Measurements from ENCODE around the gene ZBTB44.

ZBTB44 gene

DNA sequence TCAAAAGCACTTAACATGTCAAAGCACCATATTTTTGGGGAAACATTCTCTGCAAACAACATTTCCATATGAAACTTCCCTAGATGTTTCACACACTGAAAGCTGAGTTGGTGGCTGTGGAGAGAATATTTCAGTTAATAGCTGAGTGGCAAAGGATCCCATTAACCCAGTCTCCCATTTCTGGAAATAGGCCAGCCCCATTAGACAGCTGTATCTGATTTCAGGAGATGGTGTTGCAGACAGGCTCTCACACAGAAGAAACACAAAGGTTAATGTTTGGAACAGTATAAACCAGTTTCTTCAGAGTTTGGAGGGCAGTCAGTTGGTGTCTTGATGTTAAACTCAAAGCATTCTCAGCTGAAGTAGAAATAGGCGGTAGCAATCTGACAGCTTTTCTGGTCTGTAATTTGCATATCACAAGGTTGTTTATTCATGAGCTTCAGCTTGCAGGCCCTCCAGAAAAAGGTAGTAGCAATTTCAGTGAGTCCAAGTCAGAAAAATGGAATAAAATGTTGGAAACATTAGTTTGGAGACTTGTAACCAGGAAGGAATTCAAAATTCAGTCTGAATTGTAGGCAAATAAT is 15.5 kb upstream of the ZBTB44 start:
- FAIRE-seq (no peak), DNase-seq (ENCODE audit: insufficient read length, low spot score) (no peak)
- TF ChIP-seq PAX5 (IDR thresholded peaks at IDR 0.05; ENCODE audit: insufficient read depth, low read length, severe bottlenecking) (no peak), POLR2AphosphoS5 (IDR thresholded peaks at IDR 0.05; ENCODE audit: low read depth, low read length) (no peak), POU2F2 (IDR thresholded peaks at IDR 0.05; ENCODE audit: low read depth, low read length) (no peak), SPI1 (IDR thresholded peaks at IDR 0.05; ENCODE audit: low read depth, low read length) (no peak), TAF1 (IDR thresholded peaks at IDR 0.05; ENCODE audit: low read depth, low read length) (no peak), POLR2A (IDR thresholded peaks at IDR 0.05; ENCODE audit: low read depth, low read length) (no peak)

DNA sequence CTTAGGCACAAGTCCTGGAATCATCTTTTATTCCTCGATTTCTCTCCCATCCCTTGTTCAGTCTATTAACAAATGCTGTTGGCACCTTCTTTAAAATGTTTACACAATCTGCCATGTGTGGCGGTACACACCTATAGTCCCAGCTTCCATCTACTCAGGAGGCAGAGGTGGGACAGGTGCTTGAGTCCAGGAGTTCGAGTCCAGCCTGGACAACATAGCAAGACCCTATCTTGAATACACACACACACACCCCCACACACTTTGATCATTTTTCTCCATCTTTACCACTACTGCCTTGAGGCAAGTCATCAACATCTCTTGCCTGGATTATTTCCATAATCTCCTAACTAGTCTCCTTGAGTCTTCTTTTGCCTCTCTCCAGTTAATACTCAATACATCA is 13.7 kb upstream of the ZBTB44 start:
- FAIRE-seq, result no peak
- TF ChIP-seq POLR2AphosphoS5 (IDR thresholded peaks at IDR 0.05; ENCODE audit: low read depth, low read length) (no peak), TAF1 (IDR thresholded peaks at IDR 0.05; ENCODE audit: low read depth, low read length) (no peak)
- no peak for DNase-seq (ENCODE audit: insufficient read length, low spot score)

DNA sequence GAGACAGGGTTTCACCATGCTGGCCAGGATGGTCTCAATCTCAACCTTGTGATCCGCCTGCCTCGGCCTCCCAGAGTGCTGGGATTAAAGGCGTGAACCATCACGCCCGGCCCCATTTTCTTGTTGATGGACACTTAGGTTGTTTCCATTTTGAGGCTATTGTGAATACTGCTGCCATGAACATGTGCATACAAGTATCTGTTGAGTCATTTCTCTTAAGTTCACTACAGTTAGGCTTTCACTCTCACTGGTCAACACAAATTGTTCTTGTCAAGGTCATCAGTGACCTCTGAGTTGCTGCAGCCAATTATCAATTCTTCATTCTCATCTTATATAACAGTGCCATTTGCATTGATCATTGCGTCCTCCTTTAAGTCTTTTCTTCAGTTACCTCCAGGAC is 13.0 kb upstream of the ZBTB44 start:
- TF ChIP-seq PAX5 (IDR thresholded peaks at IDR 0.05; ENCODE audit: insufficient read depth, low read length, severe bottlenecking), result no peak
- no peak for TF ChIP-seq SPI1 (IDR thresholded peaks at IDR 0.05; ENCODE audit: low read depth, low read length)
- TF ChIP-seq POLR2A (IDR thresholded peaks at IDR 0.05; ENCODE audit: low read depth, low read length), result no peak
- TF ChIP-seq POLR2AphosphoS5 (IDR thresholded peaks at IDR 0.05; ENCODE audit: low read depth, low read length), result no peak
- TF ChIP-seq TAF1 (IDR thresholded peaks at IDR 0.05; ENCODE audit: low read depth, low read length), result no peak
- no peak for TF ChIP-seq POU2F2 (IDR thresholded peaks at IDR 0.05; ENCODE audit: low read depth, low read length)
- FAIRE-seq (no peak), DNase-seq (ENCODE audit: insufficient read length, low spot score) (no peak)

DNA sequence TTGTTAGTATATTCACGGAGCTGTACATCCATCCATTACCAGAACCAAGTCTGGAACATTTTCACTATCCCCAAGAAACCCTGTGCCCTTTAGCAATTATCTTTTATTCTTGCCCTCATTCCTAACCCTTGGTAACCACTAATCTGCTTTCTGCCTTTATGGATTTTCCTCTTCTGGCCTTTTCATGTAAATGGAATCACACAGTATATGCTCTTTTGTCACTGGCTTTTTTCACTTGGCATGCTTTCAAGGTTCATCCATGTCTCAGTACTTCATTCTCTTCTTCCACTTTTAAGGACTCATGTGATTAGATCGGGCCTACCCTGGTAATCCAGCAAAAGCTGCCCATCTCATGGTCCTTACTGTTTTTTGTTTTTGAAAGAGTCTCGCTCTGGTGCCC is 11.0 kb upstream of the ZBTB44 start:
- DNase-seq (ENCODE audit: insufficient read length, low spot score) (no peak), FAIRE-seq (no peak)
- no peak for TF ChIP-seq SPI1 (IDR thresholded peaks at IDR 0.05; ENCODE audit: low read depth, low read length)
- no peak for TF ChIP-seq POLR2A (IDR thresholded peaks at IDR 0.05; ENCODE audit: low read depth, low read length)
- TF ChIP-seq PAX5 (IDR thresholded peaks at IDR 0.05; ENCODE audit: insufficient read depth, low read length, severe bottlenecking), result no peak
- TF ChIP-seq POLR2AphosphoS5 (IDR thresholded peaks at IDR 0.05; ENCODE audit: low read depth, low read length), result no peak
- no peak for TF ChIP-seq TAF1 (IDR thresholded peaks at IDR 0.05; ENCODE audit: low read depth, low read length)
- no peak for TF ChIP-seq POU2F2 (IDR thresholded peaks at IDR 0.05; ENCODE audit: low read depth, low read length)

DNA sequence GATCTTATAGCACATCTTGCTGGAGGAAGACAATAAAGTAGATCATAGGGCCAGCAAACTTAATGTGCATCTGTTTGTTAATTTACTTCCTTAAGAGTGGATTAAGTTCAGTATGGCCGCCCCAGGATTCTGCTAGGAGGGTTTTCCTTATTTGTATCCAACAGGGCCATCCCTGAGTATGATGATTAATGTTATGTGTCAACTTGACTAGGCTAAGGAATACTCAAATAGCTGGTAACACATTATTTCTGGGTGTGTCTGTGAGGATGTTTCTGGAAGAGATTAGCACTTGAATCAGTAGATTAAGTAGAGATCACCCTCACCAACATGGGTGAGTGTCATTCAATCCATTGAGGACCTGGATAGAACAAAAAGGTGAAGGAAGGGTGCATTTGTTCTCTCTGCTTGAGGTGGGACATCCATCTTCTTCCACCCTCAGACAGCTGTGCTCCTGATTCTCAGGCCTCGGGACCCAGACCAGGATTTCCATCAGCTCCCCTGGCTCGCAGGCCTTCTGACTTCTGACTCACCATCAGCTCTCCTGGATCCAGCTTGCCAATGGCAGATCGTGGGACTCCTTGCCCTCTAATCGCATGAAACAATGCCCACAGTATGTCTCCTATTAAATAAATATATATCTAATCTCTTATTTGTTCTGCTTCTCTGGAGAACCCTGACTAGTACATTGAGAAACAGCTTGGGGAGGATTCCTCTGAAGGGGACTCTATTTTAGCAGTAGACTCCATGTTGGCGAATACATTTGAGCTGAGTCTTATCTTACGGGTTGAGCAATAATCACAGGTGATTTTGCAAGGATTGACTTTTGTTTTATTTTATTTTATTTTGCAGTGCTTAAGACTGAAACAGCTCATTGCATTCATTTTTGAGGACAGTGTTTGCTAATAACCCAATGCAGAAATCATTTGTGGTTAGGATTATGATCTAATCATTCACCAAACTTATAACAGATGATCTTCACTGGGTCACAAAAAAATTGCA is 9.0 kb upstream of the ZBTB44 start:
- DNase-seq (ENCODE audit: insufficient read length, low spot score), result no peak
- FAIRE-seq, result no peak
- TF ChIP-seq PAX5 (IDR thresholded peaks at IDR 0.05; ENCODE audit: insufficient read depth, low read length, severe bottlenecking), result no peak
- TF ChIP-seq SPI1 (IDR thresholded peaks at IDR 0.05; ENCODE audit: low read depth, low read length), result no peak
- TF ChIP-seq POLR2AphosphoS5 (IDR thresholded peaks at IDR 0.05; ENCODE audit: low read depth, low read length), result no peak
- TF ChIP-seq POLR2A (IDR thresholded peaks at IDR 0.05; ENCODE audit: low read depth, low read length), result no peak
- TF ChIP-seq TAF1 (IDR thresholded peaks at IDR 0.05; ENCODE audit: low read depth, low read length), result no peak
- no peak for TF ChIP-seq POU2F2 (IDR thresholded peaks at IDR 0.05; ENCODE audit: low read depth, low read length)

DNA sequence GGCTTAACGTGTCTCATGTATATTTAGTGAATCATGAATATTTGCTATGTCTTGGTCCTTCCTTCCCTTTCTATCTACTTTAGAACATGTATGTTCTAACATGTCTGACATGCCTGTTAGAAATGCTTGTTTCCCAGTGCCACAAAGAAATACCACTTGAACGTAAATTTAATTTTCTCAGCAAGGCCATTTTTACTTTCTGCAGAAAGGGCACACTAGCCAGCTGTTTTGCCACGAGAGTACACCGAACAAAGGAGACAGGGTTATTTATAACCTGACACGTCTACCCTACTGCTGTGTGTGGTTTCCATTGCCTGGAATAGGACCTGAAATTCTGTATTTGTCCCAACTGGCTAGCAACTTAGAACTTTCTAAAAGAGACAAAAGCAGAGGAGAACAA is 7.4 kb upstream of the ZBTB44 start:
- DNase-seq (ENCODE audit: insufficient read length, low spot score), result no peak
- TF ChIP-seq TAF1 (IDR thresholded peaks at IDR 0.05; ENCODE audit: low read depth, low read length) (no peak), POLR2AphosphoS5 (IDR thresholded peaks at IDR 0.05; ENCODE audit: low read depth, low read length) (no peak), SPI1 (IDR thresholded peaks at IDR 0.05; ENCODE audit: low read depth, low read length) (no peak), PAX5 (IDR thresholded peaks at IDR 0.05; ENCODE audit: insufficient read depth, low read length, severe bottlenecking) (no peak), POLR2A (IDR thresholded peaks at IDR 0.05; ENCODE audit: low read depth, low read length) (no peak), POU2F2 (IDR thresholded peaks at IDR 0.05; ENCODE audit: low read depth, low read length) (no peak)
- FAIRE-seq, result no peak

DNA sequence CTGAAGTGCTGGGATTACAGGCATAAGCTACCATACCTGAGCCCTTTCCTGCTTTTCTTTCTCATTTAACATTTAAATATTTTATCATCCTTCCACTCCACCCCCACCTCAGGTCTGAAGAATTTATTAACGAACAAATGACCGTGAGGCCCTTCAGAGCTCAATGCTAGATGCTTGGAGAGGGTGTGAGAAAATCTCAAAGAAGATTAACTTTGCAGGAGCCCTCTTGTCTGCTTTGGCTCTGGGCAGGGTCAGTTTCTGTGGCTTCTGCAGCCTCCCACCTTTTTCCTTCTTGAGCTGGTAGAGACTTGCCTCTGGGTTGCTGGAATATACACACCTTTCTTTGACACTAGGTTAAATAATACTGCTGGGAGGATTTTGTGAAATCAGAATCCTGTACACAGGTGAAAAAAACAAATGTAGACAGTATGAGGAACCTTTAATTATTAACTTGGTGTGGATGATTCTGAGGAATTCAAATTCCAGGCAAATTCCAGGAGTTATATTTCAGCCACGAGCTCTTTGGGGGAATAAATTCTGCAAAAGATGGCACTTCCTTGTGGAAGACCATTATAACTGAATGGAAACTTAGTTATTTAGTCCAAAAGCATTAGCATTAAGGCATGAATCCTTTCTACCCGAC is 3.4 kb upstream of the ZBTB44 start:
- TF ChIP-seq PAX5 (IDR thresholded peaks at IDR 0.05; ENCODE audit: insufficient read depth, low read length, severe bottlenecking), result no peak
- TF ChIP-seq SPI1 (IDR thresholded peaks at IDR 0.05; ENCODE audit: low read depth, low read length), result no peak
- no peak for TF ChIP-seq POU2F2 (IDR thresholded peaks at IDR 0.05; ENCODE audit: low read depth, low read length)
- no peak for TF ChIP-seq POLR2AphosphoS5 (IDR thresholded peaks at IDR 0.05; ENCODE audit: low read depth, low read length)
- no peak for TF ChIP-seq POLR2A (IDR thresholded peaks at IDR 0.05; ENCODE audit: low read depth, low read length)
- no peak for TF ChIP-seq TAF1 (IDR thresholded peaks at IDR 0.05; ENCODE audit: low read depth, low read length)
- DNase-seq (ENCODE audit: insufficient read length, low spot score) (no peak), FAIRE-seq (no peak)

DNA sequence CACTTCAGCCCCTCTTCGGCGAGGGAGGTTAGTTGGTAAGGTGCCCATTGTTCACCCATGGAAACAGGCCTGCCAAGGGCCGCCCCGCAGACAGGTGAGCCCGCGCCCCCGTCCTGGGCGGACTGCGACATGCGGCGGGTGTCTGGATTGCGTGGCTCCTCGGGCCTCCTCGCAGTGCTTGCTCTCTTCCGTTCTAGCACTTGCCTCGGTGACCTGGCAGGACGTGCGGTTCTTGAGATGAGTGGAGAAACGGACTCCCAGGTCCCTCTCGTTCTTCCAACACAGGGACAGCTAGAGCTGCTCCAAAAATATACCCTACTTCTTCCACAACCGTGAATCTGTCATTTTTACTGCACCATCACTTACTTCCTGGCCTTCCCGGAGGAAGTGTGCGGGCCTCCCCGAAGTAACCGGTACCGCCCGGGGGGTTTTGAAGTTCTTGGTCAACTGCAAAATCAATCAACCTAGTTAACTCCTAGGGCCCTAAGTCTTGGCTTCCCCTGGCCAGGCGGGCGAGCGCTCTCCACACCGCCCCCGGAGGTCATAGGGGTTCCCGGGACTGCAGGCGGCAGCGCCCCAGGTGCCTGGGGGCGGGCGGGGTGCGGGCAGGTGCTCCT is 745 bp upstream of the ZBTB44 start:
- peak; percentile 66 for DNase-seq (ENCODE audit: insufficient read length, low spot score)

More for the DNA sequence above, 745 bp upstream of the ZBTB44 start:
- FAIRE-seq, result no peak
- TF ChIP-seq POLR2AphosphoS5 (IDR thresholded peaks at IDR 0.05; ENCODE audit: low read depth, low read length), result no peak
- no peak for TF ChIP-seq TAF1 (IDR thresholded peaks at IDR 0.05; ENCODE audit: low read depth, low read length)
- no peak for TF ChIP-seq SPI1 (IDR thresholded peaks at IDR 0.05; ENCODE audit: low read depth, low read length)
- no peak for TF ChIP-seq POLR2A (IDR thresholded peaks at IDR 0.05; ENCODE audit: low read depth, low read length)
- no peak for TF ChIP-seq PAX5 (IDR thresholded peaks at IDR 0.05; ENCODE audit: insufficient read depth, low read length, severe bottlenecking)
- TF ChIP-seq POU2F2 (IDR thresholded peaks at IDR 0.05; ENCODE audit: low read depth, low read length), result no peak

Data from GM12891 (cell line).